HepG2 (cell line): ENCODE measurements around the gene NDUFB10. TPM values are rescaled to one million over a fixed set of nuclear protein-coding genes. Genes with fewer than 3 reads are reported as not detected.

Experiments
- AGO1 ChIP-seq: fragments of 200-400 bp; formaldehyde crosslinking; IDR thresholded peaks from 2 replicates; pipeline ENCODE4 v1.6.1; 2017; ENCODE audit warnings: mild to moderate bottlenecking, low read depth, low read length, moderate library complexity; ENCODE audit not compliant: poor library complexity, severe bottlenecking
- FUBP1 ChIP-seq: sonication (generic); formaldehyde crosslinking; IDR thresholded peaks from 2 replicates; pipeline ENCODE4 v1.5.1; 2020; ENCODE audit warnings: missing genetic modification reagents, mild to moderate bottlenecking, borderline replicate concordance
- HNRNPH1 ChIP-seq: fragments of 200-400 bp; formaldehyde crosslinking; optimal IDR thresholded peaks from 2 replicates; pipeline ENCODE3; 2017; ENCODE audit warnings: mild to moderate bottlenecking, low read depth, low read length
- HOXA5 ChIP-seq: sonication (generic); formaldehyde crosslinking; IDR thresholded peaks from 2 replicates; pipeline ENCODE4 v1.4.0; 2020; ENCODE audit warnings: missing genetic modification reagents
- KLF6 ChIP-seq: IDR thresholded peaks from 2 replicates; pipeline ENCODE4 v1.8.0; 2016; ENCODE audit warnings: missing biosample characterization, missing genetic modification reagents
- PAXIP1 ChIP-seq: sonication (generic); formaldehyde crosslinking; conservative IDR thresholded peaks from 2 replicates; pipeline ENCODE4 v1.4.0; 2020; ENCODE audit warnings: mild to moderate bottlenecking, missing genetic modification reagents, moderate library complexity
- PRDM4 ChIP-seq: sonication (generic); formaldehyde crosslinking; IDR thresholded peaks from 2 replicates; pipeline ENCODE4 v1.9.0; 2021; ENCODE audit warnings: missing genetic modification reagents, borderline replicate concordance
- SSRP1 ChIP-seq: IDR thresholded peaks from 2 replicates; pipeline ENCODE4 v1.6.1; 2016; ENCODE audit warnings: control low read depth
- U2AF1 ChIP-seq: fragments of 200-400 bp; formaldehyde crosslinking; optimal IDR thresholded peaks from 2 replicates; pipeline ENCODE3; 2017; ENCODE audit warnings: mild to moderate bottlenecking, low read depth, low read length
- ZBTB34 ChIP-seq: sonication (generic); formaldehyde crosslinking; IDR thresholded peaks from 2 replicates; pipeline ENCODE4 v1.8.0; 2022; ENCODE audit warnings: mild to moderate bottlenecking, missing genetic modification reagents
- ZNF121 ChIP-seq: sonication (generic); formaldehyde crosslinking; IDR thresholded peaks from 2 replicates; pipeline ENCODE4 v1.5.0; 2020; ENCODE audit warnings: mild to moderate bottlenecking, missing genetic modification reagents
- ZNF18 ChIP-seq: sonication (generic); formaldehyde crosslinking; IDR thresholded peaks from 2 replicates; pipeline ENCODE4 v1.8.0; 2022; ENCODE audit warnings: mild to moderate bottlenecking, missing genetic modification reagents; ENCODE audit not compliant: insufficient replicate concordance
- ZNF333 ChIP-seq: sonication (generic); formaldehyde crosslinking; IDR thresholded peaks from 2 replicates; pipeline ENCODE4 v1.4.0; 2020; ENCODE audit warnings: mild to moderate bottlenecking, missing genetic modification reagents, borderline replicate concordance
- ZNF430 ChIP-seq: sonication (generic); formaldehyde crosslinking; IDR thresholded peaks from 2 replicates; pipeline ENCODE4 v1.9.0; 2021; ENCODE audit warnings: mild to moderate bottlenecking, missing genetic modification reagents
- ZNF562 ChIP-seq: sonication (generic); formaldehyde crosslinking; IDR thresholded peaks from 2 replicates; pipeline ENCODE4 v1.8.0; 2022; ENCODE audit warnings: missing genetic modification reagents, borderline replicate concordance
- polyA plus RNA-seq, 8 experiments: library from polyadenylated mRNA; depleted of rRNA in 3 of 8; stranded (reverse) in 7 of 8; unstranded in 1 of 8; fragments of >200 nt; fragmentation: Illumina TruSeq in 4 of 8; extraction: Trizol in 4 of 8; gene quantifications; 2 replicates each; pipeline versions ENCODE4 v1.2.1 to v1.2.3, GENCODE V29; 2011 to 2016; ENCODE audit warnings: low read depth in 4 of 8, missing spikeins in 1 of 8, mixed read lengths in 1 of 8; ENCODE audit not compliant: insufficient read depth in 1 of 8
- total RNA-seq, 5 experiments: library from RNA; depleted of rRNA; stranded (reverse); fragments of >200 nt; fragmentation: Illumina TruSeq; extraction: Trizol; gene quantifications; 2 replicates each; pipeline ENCODE4 v1.2.3, GENCODE V29; 2016; ENCODE audit warnings: low read depth in 1 of 5

NDUFB10 gene
- total and polyA plus RNA-seq, 2 of the 13 experiments (the other 11 are each of a cell fraction or from before 2014, with no cell fraction given), result 68.6 to 157 TPM

GRCh38 chr16:1959269-1960039 lies at the start of gene NDUFB10 (continued):
- TF ChIP-seq HNRNPH1 (no peak), ZNF333 (no peak; the same call in 1 of the 2 replicates), HOXA5 (CRISPR knock-in tag) (peak; percentile 79; the same call in 1 of the 2 replicates), ZNF430 (CRISPR knock-in tag) (peak; percentile 25; the same call in 1 of the 2 replicates), AGO1 (peak; percentile 42), ZNF562 (CRISPR knock-in tag) (no peak), FUBP1 (CRISPR knock-in tag) (no peak), SSRP1 (CRISPR knock-in tag) (no peak), ZNF18 (CRISPR knock-in tag) (peak; percentile 40), KLF6 (CRISPR knock-in tag) (peak; percentile 84), PAXIP1 (CRISPR knock-in tag) (peak; percentile 57), U2AF1 (no peak), PRDM4 (CRISPR knock-in tag) (no peak), ZBTB34 (0 out of 2 replicates have a peak, but pooled peaks have one; percentile 51), ZNF121 (CRISPR knock-in tag) (0 out of 2 replicates have a peak, but pooled peaks have one; percentile 15)
